GM18498 (cell line): ENCODE measurements around the gene EFCAB6.
"Not testable (repeated sequence)": the region's sequence is repeated elsewhere in the genome, so short reads cannot be mapped to it uniquely, and the experiment has no call there.

Source experiments
- ATAC-seq: cut with Tn5 transposase; IDR thresholded peaks from one replicate; pipeline ENCODE4 v1.9.1; 2021; ENCODE audit warnings: mild to moderate bottlenecking, moderate library complexity; ENCODE audit not compliant: unreplicated experiment

Gene EFCAB6

GRCh38 chr22:43720716-43721115, 91.4 kb downstream of the EFCAB6 start:
- ATAC-seq: no peak

DNA sequence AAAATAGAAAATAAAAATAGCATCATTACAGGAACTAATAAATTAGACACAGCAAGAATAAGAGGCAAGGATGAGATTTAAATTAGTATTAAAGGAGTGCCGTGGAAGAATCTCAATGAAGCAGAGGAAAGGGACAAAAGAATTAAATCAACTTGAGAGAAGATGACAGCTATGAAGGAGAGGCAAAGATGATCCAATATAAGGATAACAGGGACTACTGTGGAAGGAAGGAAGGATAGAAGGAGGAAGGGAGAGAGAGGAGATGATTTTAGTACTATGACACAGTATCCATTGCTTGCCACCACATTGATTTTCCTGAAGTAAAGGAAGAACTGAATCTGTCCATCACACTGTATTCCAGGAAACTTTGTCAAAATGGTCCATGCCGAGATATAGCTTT, 98.0 kb downstream of the EFCAB6 start:
- ATAC-seq: no peak

GRCh38 chr22:43711681-43712080, 100.4 kb downstream of the EFCAB6 start:
- no peak for ATAC-seq

DNA sequence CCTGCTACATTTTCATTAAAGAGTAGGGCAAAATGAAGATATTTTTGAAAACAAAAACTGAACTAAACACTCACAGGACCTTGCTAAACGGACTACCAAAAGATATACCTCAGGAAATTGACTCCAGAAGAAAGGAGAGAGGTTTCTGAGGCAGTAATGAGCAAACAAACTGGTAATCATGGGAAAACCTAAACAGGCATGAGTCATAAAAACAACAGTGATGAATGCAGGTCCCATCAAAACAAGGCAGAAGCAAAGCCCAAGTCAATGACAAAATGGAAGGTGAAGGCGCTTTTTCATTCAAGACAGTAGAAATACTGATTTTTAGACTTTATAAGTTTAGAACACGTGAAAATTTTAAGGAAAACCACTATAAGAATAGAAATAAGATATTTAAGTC, 104.5 kb downstream of the EFCAB6 start:
- ATAC-seq: no peak

DNA sequence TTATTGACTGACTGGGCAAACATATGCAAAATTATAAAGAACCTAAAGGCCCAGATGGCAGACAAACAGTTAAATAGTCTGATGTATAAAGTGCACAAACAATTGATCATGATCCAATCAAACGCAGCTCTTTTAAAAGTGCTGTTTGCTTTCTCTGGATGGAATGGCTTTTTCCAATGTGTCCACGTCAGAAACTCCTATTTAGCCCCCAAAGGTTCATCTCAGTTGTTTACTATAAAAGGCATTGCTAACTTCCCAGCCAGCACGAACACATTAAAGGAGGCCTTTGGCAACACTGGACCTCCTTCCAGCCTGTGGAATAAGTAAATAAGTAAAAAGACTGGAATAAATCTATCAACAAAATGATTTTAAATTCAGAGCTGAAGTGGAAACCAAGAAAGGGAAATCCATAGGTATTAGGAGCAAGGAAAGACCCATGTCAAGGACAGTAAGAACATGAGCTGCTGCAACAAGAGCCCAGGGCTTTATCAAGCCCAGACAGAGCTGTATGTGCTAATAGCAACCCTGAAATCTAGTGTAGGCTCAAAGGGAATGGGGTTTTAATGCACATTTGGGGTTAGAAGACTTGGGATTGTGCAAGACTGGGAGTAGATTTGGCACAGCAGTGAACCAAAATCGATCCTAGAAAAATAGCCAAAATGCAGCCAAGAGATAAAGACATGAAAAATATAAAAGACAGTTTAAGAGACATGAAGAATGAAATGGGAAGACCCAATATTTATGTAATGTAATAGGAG, 105.4 kb downstream of the EFCAB6 start:
- ATAC-seq: no peak

- ATAC-seq: no peak
Measured at GRCh38 chr22:43706151-43706550, 106.0 kb downstream of the EFCAB6 start.

DNA sequence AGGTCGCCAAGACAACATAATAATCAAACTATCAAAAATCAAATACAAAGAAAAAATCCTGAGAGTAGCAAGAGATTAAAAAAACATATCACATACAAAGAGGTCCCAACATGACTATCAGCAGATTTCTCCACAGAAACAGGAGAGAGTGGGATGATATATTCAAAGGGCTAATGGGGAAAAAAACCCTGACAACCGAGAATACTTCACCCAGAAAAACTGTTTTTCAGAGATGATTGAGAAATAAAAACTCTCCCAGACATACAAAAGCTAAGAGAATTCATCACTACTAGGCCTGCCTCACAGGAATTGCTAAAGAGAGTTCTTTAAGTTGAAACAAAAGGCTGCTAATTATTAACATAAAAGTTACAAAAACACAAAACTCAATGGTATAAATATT, 108.1 kb downstream of the EFCAB6 start:
- no peak for ATAC-seq

GRCh38 chr22:43698403-43698802, 113.7 kb downstream of the EFCAB6 start:
- ATAC-seq: no peak

DNA sequence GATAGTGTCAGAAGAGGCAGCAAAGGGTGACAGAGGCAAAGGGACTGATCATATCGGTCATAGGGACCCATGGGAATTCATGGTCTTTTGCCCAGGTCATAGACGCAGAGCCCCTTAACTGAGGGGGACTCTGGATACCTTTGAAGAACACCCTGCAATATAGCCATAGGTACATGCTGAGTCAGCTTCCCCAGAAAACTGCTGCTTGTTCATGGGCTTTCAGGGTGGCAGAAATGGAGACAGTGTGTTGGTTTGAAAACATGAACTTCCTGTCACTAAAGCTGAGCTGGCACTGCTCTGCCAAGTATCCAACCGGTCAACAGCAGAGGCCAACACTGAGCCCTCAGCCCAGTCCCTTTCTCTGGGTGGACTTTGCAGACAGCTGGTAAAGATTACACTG, 114.2 kb downstream of the EFCAB6 start:
- no peak for ATAC-seq

DNA sequence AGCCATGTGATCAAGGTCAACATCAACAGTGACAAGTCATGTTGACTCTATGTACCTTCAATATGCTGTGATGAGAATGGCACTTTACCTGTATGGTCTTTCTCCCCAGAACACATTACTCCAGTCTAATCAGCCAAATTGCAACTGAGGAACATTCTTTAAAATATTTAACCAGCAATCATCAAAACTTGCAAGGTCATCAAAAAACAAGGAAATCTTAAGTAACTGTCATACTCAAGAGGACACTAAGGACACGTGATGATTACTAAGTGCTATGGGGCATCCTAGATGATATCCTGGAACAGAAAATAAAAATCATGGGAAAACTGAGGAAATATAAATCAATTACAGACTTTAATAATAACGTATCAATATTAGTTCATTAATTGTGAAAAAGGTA, 118.9 kb downstream of the EFCAB6 start:
- ATAC-seq: no peak

DNA sequence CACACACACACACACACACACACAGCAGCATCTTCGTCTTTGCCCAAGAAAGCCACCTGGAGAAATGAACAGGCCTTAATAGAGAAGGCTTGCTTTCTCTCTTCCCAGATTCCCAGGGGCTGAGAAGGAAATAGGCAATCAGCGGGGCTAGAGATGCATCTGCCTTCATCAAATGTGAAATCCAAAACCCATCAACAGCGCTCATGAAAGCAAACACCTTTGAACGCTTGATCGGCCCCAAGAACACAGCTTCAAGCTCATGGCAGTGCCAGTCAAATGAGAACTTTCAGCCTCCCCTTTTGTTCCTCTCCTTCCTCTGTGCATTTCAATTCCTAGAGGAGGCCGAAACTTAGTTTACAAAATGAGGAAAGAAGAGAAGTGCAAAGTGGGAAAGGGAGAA, 122.7 kb downstream of the EFCAB6 start:
- ATAC-seq: no peak

GRCh38 chr22:43682851-43683250, 129.3 kb downstream of the EFCAB6 start:
- no peak for ATAC-seq

DNA sequence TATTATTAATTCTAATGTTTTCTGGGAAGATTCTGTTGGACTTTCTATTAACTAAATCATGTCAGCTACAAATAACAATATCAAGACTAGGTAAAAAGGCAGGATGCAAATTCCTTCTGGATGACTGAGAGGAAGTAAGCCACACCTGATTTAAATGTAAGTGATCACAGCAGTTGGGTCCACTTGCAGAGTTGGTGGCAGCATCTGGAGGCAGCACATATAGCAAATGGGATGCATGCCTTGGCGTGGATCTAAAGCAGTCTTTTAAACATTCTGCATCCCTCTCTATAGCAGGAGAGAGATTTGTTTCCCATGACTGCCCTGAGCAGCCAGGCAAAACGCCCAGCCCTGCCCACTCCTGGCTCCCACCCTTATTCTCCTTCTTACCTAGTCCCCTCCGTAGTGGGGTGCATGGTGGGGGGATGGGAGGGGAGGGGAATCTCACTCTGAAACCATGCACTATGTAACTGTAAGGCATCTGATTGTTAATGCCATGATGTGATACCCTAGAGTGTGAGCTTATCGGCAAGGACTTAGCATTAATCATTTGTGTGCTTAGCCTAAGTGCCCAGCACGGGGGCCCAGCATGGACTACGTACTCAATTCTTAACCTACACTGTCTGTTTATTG, 130.3 kb downstream of the EFCAB6 start:
- no peak for ATAC-seq

- no peak for ATAC-seq
Measured at GRCh38 chr22:43670513-43670912, 141.6 kb downstream of the EFCAB6 start.

DNA sequence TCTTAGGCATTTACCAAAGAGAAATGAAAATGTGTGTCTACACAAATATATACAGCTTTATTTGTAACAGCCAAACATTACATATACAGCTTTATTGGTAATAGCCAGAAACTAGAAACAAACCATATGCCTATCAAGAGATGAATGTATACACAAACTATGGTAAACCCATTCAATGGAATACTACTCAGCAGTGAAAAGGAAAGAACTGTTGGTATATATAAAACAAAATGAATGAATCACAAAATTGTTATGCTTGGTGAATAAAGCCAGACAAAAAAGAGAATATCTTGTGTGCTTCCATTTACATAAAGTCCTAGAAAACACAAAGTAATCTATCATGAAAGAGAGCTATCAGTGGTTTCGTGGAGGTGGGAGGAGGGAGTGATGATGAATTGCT, 142.9 kb downstream of the EFCAB6 start:
- no peak for ATAC-seq

GRCh38 chr22:43667656-43668055, 144.4 kb downstream of the EFCAB6 start:
- ATAC-seq: no peak

GRCh38 chr22:43666457-43666856, 145.6 kb downstream of the EFCAB6 start:
- no peak for ATAC-seq

GRCh38 chr22:43658823-43659222, 153.3 kb downstream of the EFCAB6 start:
- ATAC-seq: no peak

DNA sequence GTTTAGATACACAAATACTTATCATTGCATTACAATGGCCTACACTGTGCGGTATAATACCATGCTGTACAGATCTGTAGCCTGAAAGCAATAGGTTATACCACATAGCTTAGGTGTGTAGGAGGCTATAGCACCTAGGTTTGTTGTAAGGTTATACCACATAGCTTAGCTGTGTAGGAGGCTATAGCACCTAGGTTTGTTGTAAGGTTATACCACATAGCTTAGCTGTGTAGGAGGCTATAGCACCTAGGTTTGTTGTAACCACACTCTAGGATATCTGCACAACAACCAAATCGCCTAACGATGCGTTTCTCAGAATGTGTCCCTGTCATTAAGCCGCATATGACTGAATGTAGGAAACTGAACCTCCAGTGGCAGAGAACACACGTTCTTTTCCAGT, 155.5 kb downstream of the EFCAB6 start:
- ATAC-seq: not testable (repeated sequence)

DNA sequence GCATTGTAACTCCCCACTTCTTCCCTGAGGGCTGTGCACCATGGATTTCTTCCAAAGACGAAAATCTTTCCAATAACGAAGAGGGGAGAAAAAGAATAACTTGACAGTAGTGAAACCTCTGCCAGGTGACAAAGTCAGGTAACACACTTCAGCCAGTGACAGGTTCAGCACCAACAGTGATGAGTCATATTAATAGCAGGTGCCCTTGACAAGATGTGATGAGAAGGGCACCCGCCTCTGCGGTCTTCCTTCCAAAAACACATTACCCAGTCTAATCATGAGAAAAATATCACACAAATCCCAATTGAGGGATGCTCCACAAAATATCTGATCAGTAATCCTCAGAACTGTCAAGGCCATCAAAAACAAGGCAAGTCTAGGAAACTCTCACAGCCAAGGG, 157.8 kb downstream of the EFCAB6 start:
- ATAC-seq: no peak

DNA sequence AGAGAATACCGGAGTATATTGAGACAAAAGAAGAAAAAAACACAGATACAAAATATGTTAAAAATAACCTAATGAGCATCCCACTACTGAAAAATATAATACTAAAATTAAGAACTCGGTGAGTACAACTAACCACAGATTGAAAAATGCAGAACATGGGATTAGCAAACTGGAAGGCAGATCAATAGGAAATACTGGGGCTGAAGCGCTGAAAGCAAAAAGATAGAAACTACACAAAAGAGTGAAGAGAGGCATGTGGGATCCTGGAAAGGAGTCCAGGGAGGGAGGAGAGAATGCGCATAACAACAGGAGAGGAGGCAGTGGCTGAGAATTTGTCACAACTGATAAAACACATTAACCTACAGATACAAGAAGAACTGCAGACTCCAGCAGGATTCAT, 159.3 kb downstream of the EFCAB6 start:
- ATAC-seq: no peak

- no peak for ATAC-seq
Measured at GRCh38 chr22:43643387-43643786, 168.7 kb downstream of the EFCAB6 start.
